Epithelial cell of esophagus (primary cell): ENCODE measurements around the gene GPR179.

Experiments
- DNase-seq: peaks from one replicate; pipeline ENCODE4 v3.0.0; 2010; ENCODE audit warnings: low read depth
- H3K4me3 ChIP-seq: 2 replicates; pipeline ENCODE4 v1.5.1; 2011; ENCODE audit warnings: mild to moderate bottlenecking, low read length, control low read depth
- CTCF ChIP-seq: IDR thresholded peaks from 2 replicates; pipeline ENCODE4 v1.5.1; 2011; ENCODE audit warnings: low read depth, mild to moderate bottlenecking, low read length, control low read depth, inconsistent platforms; ENCODE audit not compliant: insufficient read depth; ENCODE audit errors: missing control alignments

The GPR179 gene

GRCh38 chr17:38353086-38353604 lies 9.4 kb upstream of the GPR179 start:
- TF ChIP-seq CTCF: no peak
- DNase-seq: no peak
- peak overlapping the region; percentile 63 for H3K4me3 ChIP-seq

GRCh38 chr17:38352245-38353085 lies 8.7 kb upstream of the GPR179 start:
- peak overlapping the region; percentile 63 for H3K4me3 ChIP-seq
- peak; percentile 30 for DNase-seq
- TF ChIP-seq CTCF: no peak

DNA sequence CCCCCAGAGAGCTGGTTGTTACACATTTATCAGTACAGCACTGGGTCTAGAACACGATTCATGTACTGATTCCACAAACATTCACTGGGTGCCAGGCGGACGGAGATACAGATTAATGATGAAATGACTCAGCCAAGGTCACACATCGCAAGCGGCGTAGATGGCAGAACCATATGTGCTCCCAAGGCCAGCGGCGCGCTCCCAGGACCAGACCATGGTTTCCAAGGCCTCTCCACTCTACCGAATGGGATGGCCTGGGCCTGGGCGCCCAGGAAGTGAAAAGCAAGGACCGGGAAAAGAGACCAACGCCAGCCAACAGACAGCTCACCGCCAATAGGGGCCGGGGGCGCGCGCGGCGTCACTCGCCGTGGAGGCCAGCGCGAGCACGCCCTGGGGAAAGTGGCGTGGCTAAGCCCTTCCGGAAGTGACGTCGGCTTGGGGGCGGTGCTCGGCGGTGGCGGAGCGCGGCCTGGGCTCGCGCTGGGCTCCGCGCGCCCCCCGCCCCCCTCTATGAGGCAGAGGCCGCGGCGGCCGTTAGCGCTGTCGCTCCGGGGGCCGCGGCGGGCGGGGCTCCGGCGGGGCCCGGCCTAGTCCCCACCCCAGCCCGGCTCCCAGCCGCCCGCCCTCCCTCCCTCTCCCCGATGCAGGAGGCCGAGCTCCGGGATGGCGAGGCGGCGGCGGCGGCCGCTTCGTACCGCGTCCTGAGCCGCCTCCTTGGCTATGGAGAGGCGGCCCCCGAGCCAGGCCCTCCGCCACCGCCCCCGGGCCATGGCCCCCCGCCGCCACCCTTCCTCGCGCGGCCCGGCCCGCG lies 7.9 kb upstream of the GPR179 start, which contains the start of gene SOCS7:
TSS of gene SOCS7 (plus strand) at position 433 of the 811 bp plus-strand sequence. CDS start at position 642, 209 bp downstream.
- DNase-seq: peak; percentile 90
- TF ChIP-seq CTCF: no peak
- H3K4me3 ChIP-seq: peak within 1 kb of the TSS; percentile 63

DNA sequence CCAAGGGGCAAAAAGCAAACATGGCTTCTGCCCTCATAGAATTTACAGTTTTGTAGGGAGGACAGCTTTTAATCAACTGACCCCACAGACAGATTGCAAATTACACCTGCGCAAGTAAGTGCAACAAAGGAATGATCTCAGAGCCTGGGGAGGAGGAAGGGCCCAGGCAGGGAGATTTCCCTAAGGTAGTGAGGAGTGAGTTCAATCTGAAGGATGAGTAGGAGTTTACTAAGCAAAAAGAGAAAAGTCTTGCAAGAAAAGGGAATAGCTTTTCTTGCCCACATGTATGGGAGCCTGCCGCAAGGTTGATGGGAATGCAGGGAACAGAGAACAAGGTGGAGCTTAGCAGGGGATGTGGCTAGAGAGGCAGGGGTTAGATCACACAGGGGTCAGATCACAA lies 6.3 kb upstream of the GPR179 start:
- no peak overlapping the region for H3K4me3 ChIP-seq
- no peak for TF ChIP-seq CTCF
- DNase-seq: no peak

DNA sequence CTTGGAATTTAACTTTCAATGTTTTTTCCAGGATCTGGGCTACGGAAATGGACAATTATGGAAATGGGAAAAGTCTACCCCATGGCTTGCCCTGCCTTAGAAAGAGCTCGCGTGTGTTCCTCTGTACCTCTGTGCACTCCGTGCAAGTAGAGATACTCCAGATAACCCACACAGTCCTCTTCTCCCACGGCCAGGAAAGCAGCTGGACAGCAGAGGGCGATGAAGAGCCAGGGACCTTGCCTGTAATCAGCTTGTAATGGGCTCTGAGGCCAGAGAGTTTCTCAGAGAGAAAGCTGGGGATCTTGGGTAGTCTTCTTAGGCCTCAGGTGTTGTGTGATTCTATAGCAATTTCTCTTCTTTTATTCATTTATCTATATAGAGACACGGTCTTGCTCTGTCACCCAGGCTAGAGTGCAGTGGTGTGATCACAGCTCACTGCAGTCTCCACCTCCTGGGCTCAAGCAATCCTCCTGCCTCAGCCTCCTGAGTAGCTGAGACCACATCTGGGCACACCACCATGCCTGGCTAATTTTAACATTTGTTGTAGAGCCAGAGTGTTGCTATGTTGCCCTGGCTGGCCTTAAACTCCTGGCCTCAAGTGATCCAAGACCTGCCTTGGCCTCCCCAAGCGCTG lies 5.5 kb upstream of the GPR179 start:
- TF ChIP-seq CTCF: peak; percentile 99
- no peak overlapping the region for H3K4me3 ChIP-seq
- peak; percentile 83 for DNase-seq

DNA sequence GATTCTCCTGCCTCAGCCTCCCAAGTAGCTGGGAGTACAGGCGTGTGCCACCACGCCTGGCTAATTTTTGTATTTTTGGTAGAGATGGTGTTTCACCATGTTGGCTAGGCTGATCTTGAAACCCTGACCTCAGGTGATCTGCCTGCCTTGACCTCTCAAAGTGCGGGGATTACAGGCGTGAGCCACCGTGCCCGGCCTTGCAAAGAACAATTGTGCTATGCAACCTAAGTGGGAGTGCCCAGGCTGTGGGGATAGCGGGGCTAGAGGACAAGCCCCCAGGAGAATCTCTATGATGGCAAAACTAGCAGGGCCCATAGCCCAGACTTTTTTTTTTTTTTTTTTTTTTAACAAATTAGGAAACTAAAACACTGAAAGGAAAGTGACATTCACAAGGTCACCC lies 2.0 kb upstream of the GPR179 start:
- H3K4me3 ChIP-seq: no peak overlapping the region
- no peak for DNase-seq
- no peak for TF ChIP-seq CTCF
